Naive thymus-derived CD8-positive, alpha-beta T cell (primary cell): ENCODE results near the gene CREG2. TPM values are rescaled to one million over a fixed set of nuclear protein-coding genes. Genes with fewer than 3 reads are reported as not detected.
A peak's percentile ranks its signal among the peaks of the same experiment; 100 is the strongest.
"Not testable (repeated sequence)": the region's sequence is repeated elsewhere in the genome, so short reads cannot be mapped to it uniquely, and the experiment has no call there.

Experiments
- ATAC-seq, 2 donors: fragments of 150-1000 bp; cut with Tn5 transposase in 1 of 2; sonication (Bioruptor Pico), chemical (Tn5 transposase) in 1 of 2; 1 replicate in 1 of 2; 2 replicates in 1 of 2; pipeline ENCODE4 v1.10.0; 2021; ENCODE audit warnings: mild to moderate bottlenecking in 2 of 2, moderate library complexity in 2 of 2
- POLR2A ChIA-PET: fragments of 350-600 bp; sonication (Branson Sonifier 250); formaldehyde crosslinking; loops from one replicate; lab custom pipeline; 2021; ENCODE audit warnings: antibody characterized with exemption; lab: Charles Lee
- DNase-seq, 10 donors: peaks; one replicate each; pipeline versions ENCODE4 v3.0.0 to v3.0.0-alpha.2; 2020 to 2022
- H3K27ac Mint-ChIP-seq, 10 donors: one replicate each; pipeline ENCODE4 v1.8.0; 2020 to 2022; ENCODE audit warnings: mild to moderate bottlenecking in 10 of 10, mixed read lengths in 10 of 10, moderate library complexity in 4 of 10, inconsistent platforms in 1 of 10
- H3K27me3 Mint-ChIP-seq, 5 donors: one replicate each; pipeline ENCODE4 v1.8.0; 2021 to 2022; ENCODE audit warnings: mixed read lengths in 5 of 5
- H3K36me3 Mint-ChIP-seq, 3 donors: one replicate each; pipeline ENCODE4 v1.8.0; 2020 to 2022; ENCODE audit warnings: mixed read lengths in 3 of 3, mild to moderate bottlenecking in 2 of 3, inconsistent platforms in 1 of 3
- H3K4me1 Mint-ChIP-seq, 4 donors: one replicate each; pipeline ENCODE4 v1.8.0; 2021 to 2022; ENCODE audit warnings: mixed read lengths in 4 of 4
- H3K4me3 Mint-ChIP-seq, 10 donors: one replicate each; pipeline ENCODE4 v1.8.0; 2020 to 2022; ENCODE audit warnings: mild to moderate bottlenecking in 10 of 10, mixed read lengths in 10 of 10, moderate library complexity in 6 of 10, inconsistent platforms in 1 of 10
- H3K9me3 Mint-ChIP-seq, 9 donors: one replicate each; pipeline ENCODE4 v1.8.0; 2020 to 2022; ENCODE audit warnings: mixed read lengths in 9 of 9, mild to moderate bottlenecking in 3 of 9, inconsistent platforms in 1 of 9, moderate library complexity in 1 of 9
- polyA plus RNA-seq, 3 donors: library from polyadenylated mRNA; unstranded; fragments of 300-500 nt; fragmentation: Illumina TruSeq; gene quantifications; one replicate each; pipeline ENCODE4 v1.2.3, GENCODE V29; 2021
- total RNA-seq, 8 experiments: library from RNA in 2 of 8; stranded (reverse) in 2 of 8; gene quantifications; one replicate each; pipeline ENCODE4 v1.2.3 and lab custom pipeline; 2021 to 2026

CREG2 gene
- total and polyA plus RNA-seq, 5 experiments from 2014 or later: not detected

GRCh38 chr2:101362316-101362715 lies 25.0 kb downstream of the CREG2 start:
- Mint-ChIP-seq H3K9me3 (no peaks in the 10 kb centered on the region), H3K27ac (peak overlapping the region in 5 of 10 donors; percentile 8 to 68 (median 57)), H3K36me3 (no peaks in the 10 kb centered on the region), H3K4me1 (peaks cover 6 to 28% (median 19%) of the 10 kb centered on the region in 4 donors), H3K27me3 (no peaks in the 10 kb centered on the region), H3K4me3 (peak overlapping the region in 1 of 10 donors; percentile 22)
- DNase-seq: no peak
- ATAC-seq: no peak
- POLR2A ChIA-PET: interaction anchor here (1.6 kb wide), 1 partner anchor 20 kb away, joined by 4 read pairs; no protein-coding TSS in a partner anchor

- Mint-ChIP-seq H3K4me1 (peaks cover 6 to 28% (median 19%) of the 10 kb centered on the region in 4 donors), H3K27me3 (no peaks in the 10 kb centered on the region), H3K27ac (peak overlapping the region in 4 of 10 donors; percentile 61 to 74 (median 64)), H3K9me3 (no peaks in the 10 kb centered on the region), H3K4me3 (peak overlapping the region in 4 of 10 donors; percentile 22 to 53 (median 27)), H3K36me3 (no peaks in the 10 kb centered on the region)
- peak in 2 of 10 donors; percentile 8 to 17 for DNase-seq
- ATAC-seq: peak; percentile 44 to 66
- POLR2A ChIA-PET: interaction anchor here (1.6 kb wide), 1 partner anchor 19 kb away, joined by 4 read pairs; no protein-coding TSS in a partner anchor
Observed at GRCh38 chr2:101361522-101361921, 25.8 kb downstream of the CREG2 start.

GRCh38 chr2:101361121-101361520 lies 26.2 kb downstream of the CREG2 start:
- no peaks in the 10 kb centered on the region for H3K9me3 Mint-ChIP-seq
- ATAC-seq (no peak), DNase-seq (no peak)
- H3K36me3 Mint-ChIP-seq: no peaks in the 10 kb centered on the region
- POLR2A ChIA-PET: interaction anchor here (1.6 kb wide), 1 partner anchor 19 kb away, joined by 4 read pairs; no protein-coding TSS in a partner anchor
- H3K27ac Mint-ChIP-seq: peak overlapping the region in 2 of 10 donors; percentile 45 to 61
- peaks cover 6 to 28% (median 19%) of the 10 kb centered on the region in 4 donors for H3K4me1 Mint-ChIP-seq
- H3K27me3 Mint-ChIP-seq: no peaks in the 10 kb centered on the region
- H3K4me3 Mint-ChIP-seq: peak overlapping the region in 4 of 10 donors; percentile 22 to 53 (median 40)

GRCh38 chr2:101360232-101360631 lies 27.1 kb downstream of the CREG2 start:
- POLR2A ChIA-PET: interaction anchor here (0.9 kb wide), 1 partner anchor 49 kb away, joined by 4 read pairs; no protein-coding TSS in a partner anchor
- Mint-ChIP-seq H3K4me1 (peaks cover 8 to 28% (median 19%) of the 10 kb centered on the region in 4 donors), H3K27me3 (no peaks in the 10 kb centered on the region), H3K27ac (peak overlapping the region in 3 of 10 donors; percentile 1 to 46 (median 18)), H3K36me3 (no peaks in the 10 kb centered on the region), H3K4me3 (no peak overlapping the region), H3K9me3 (no peaks in the 10 kb centered on the region)
- ATAC-seq (no peak), DNase-seq (no peak)

- ATAC-seq (no peak), DNase-seq (no peak)
- H3K4me1 Mint-ChIP-seq: peaks cover 8 to 28% (median 19%) of the 10 kb centered on the region in 4 donors
- H3K27ac Mint-ChIP-seq: no peak overlapping the region
- H3K9me3 Mint-ChIP-seq: no peaks in the 10 kb centered on the region
- no peaks in the 10 kb centered on the region for H3K27me3 Mint-ChIP-seq
- H3K4me3 Mint-ChIP-seq: no peak overlapping the region
- no peaks in the 10 kb centered on the region for H3K36me3 Mint-ChIP-seq
- POLR2A ChIA-PET: no interaction called here
Observed at GRCh38 chr2:101359410-101359954, 27.8 kb downstream of the CREG2 start.

- Mint-ChIP-seq H3K36me3 (no peaks in the 10 kb centered on the region), H3K4me1 (peaks cover 8 to 25% (median 16%) of the 10 kb centered on the region in 4 donors), H3K27me3 (no peaks in the 10 kb centered on the region), H3K9me3 (no peaks in the 10 kb centered on the region), H3K4me3 (no peak overlapping the region), H3K27ac (peak overlapping the region in 1 of 10 donors; percentile 9)
- POLR2A ChIA-PET: no interaction called here
- no peak for DNase-seq
- ATAC-seq: no peak
Observed at GRCh38 chr2:101357376-101357775, 29.9 kb downstream of the CREG2 start.

GRCh38 chr2:101356521-101356920 lies 30.8 kb downstream of the CREG2 start:
- no peaks in the 10 kb centered on the region for H3K36me3 Mint-ChIP-seq
- POLR2A ChIA-PET: no interaction called here
- no peaks in the 10 kb centered on the region for H3K27me3 Mint-ChIP-seq
- no peak for ATAC-seq
- H3K27ac Mint-ChIP-seq: no peak overlapping the region
- H3K4me1 Mint-ChIP-seq: peaks cover 5 to 17% (median 7%) of the 10 kb centered on the region in 4 donors
- H3K4me3 Mint-ChIP-seq: no peak overlapping the region
- no peak for DNase-seq
- H3K9me3 Mint-ChIP-seq: no peaks in the 10 kb centered on the region

GRCh38 chr2:101356055-101356454 lies 31.2 kb downstream of the CREG2 start:
- POLR2A ChIA-PET: no interaction called here
- H3K27me3 Mint-ChIP-seq: no peaks in the 10 kb centered on the region
- peaks cover 2 to 12% (median 2%) of the 10 kb centered on the region in 4 donors for H3K4me1 Mint-ChIP-seq

GRCh38 chr2:101355401-101356054 lies 31.8 kb downstream of the CREG2 start:
- H3K27me3 Mint-ChIP-seq: no peaks in the 10 kb centered on the region
- H3K27ac Mint-ChIP-seq: no peak overlapping the region
- no peak for DNase-seq
- H3K4me3 Mint-ChIP-seq: no peak overlapping the region
- H3K9me3 Mint-ChIP-seq: no peaks in the 10 kb centered on the region
- peaks cover 0 to 8% (median 2%) of the 10 kb centered on the region in 4 donors for H3K4me1 Mint-ChIP-seq
- no peak for ATAC-seq
- POLR2A ChIA-PET: no interaction called here
- no peaks in the 10 kb centered on the region for H3K36me3 Mint-ChIP-seq

More at GRCh38 chr2:101356055-101356454, 31.2 kb downstream of the CREG2 start:
- Mint-ChIP-seq H3K9me3 (no peaks in the 10 kb centered on the region), H3K4me3 (no peak overlapping the region), H3K27ac (no peak overlapping the region), H3K36me3 (no peaks in the 10 kb centered on the region)
- ATAC-seq (no peak), DNase-seq (no peak)

- Mint-ChIP-seq H3K36me3 (no peaks in the 10 kb centered on the region), H3K9me3 (no peaks in the 10 kb centered on the region), H3K27ac (no peak overlapping the region), H3K27me3 (no peaks in the 10 kb centered on the region), H3K4me3 (no peak overlapping the region), H3K4me1 (peaks cover 0 to 5% (median 3%) of the 10 kb centered on the region in 4 donors)
- DNase-seq (no peak), ATAC-seq (no peak)
- POLR2A ChIA-PET: no interaction called here
Observed at GRCh38 chr2:101354420-101355311, 32.6 kb downstream of the CREG2 start.

GRCh38 chr2:101352631-101353030 lies 34.7 kb downstream of the CREG2 start:
- not testable (repeated sequence) for H3K9me3 Mint-ChIP-seq, ATAC-seq, H3K36me3 Mint-ChIP-seq, DNase-seq, H3K27ac Mint-ChIP-seq, H3K27me3 Mint-ChIP-seq, H3K4me3 Mint-ChIP-seq, H3K4me1 Mint-ChIP-seq
- POLR2A ChIA-PET: interaction anchor here (0.7 kb wide), 1 partner anchor 720 kb away, joined by 3 read pairs; no protein-coding TSS in a partner anchor

- Mint-ChIP-seq H3K4me3 (no peak overlapping the region), H3K27ac (no peak overlapping the region)
Observed at GRCh38 chr2:101351207-101351606, 36.1 kb downstream of the CREG2 start.

More at GRCh38 chr2:101351207-101351606, 36.1 kb downstream of the CREG2 start:
- Mint-ChIP-seq H3K9me3 (no peaks in the 10 kb centered on the region), H3K4me1 (peaks cover 0 to 5% (median 3%) of the 10 kb centered on the region in 4 donors), H3K27me3 (no peaks in the 10 kb centered on the region), H3K36me3 (no peaks in the 10 kb centered on the region)
- POLR2A ChIA-PET: no interaction called here
- ATAC-seq: no peak
- DNase-seq: no peak
